KMS-11 (cell line): ENCODE measurements around the gene NINJ1.
"Not testable (repeated sequence)": the region's sequence is repeated elsewhere in the genome, so short reads cannot be mapped to it uniquely, and the experiment has no call there.

Source experiments
- H2AFZ ChIP-seq: fragments of 200-600 bp; sonication (generic); 2 replicates; pipeline ENCODE4 v1.6.1; 2016; ENCODE audit warnings: antibody characterized with exemption, mixed run types, low read depth
- H3K27ac ChIP-seq: fragments of 200-600 bp; sonication (generic); 2 replicates; pipeline ENCODE4 v1.6.1; 2016; ENCODE audit warnings: mild to moderate bottlenecking, mixed run types
- H3K27me3 ChIP-seq: fragments of 200-600 bp; sonication (generic); 2 replicates; pipeline ENCODE4 v1.6.1; 2017; ENCODE audit warnings: mild to moderate bottlenecking, low read depth, mixed run types, moderate library complexity; ENCODE audit not compliant: insufficient read depth
- H3K36me3 ChIP-seq: fragments of 200-600 bp; sonication (generic); 2 replicates; pipeline ENCODE4 v1.6.1; 2017; ENCODE audit warnings: mild to moderate bottlenecking, mixed run types; ENCODE audit not compliant: insufficient read depth
- H3K4me1 ChIP-seq: fragments of 200-600 bp; sonication (generic); 2 replicates; pipeline ENCODE4 v1.6.1; 2016; ENCODE audit warnings: mild to moderate bottlenecking, low read depth, mixed run types; ENCODE audit not compliant: poor library complexity, severe bottlenecking
- H3K4me2 ChIP-seq: fragments of 200-600 bp; sonication (generic); 2 replicates; pipeline ENCODE4 v1.7.0; 2016; ENCODE audit warnings: mild to moderate bottlenecking, mixed run types
- H3K4me3 ChIP-seq: fragments of 200-600 bp; sonication (generic); IDR thresholded peaks from 2 replicates; pipeline ENCODE4 v1.6.1; 2017; ENCODE audit warnings: low read depth, low read length, mixed read lengths; ENCODE audit not compliant: insufficient read depth
- H3K79me2 ChIP-seq: fragments of 200-600 bp; sonication (generic); 2 replicates; pipeline ENCODE4 v1.6.1; 2016; ENCODE audit warnings: low read depth, mixed run types; ENCODE audit not compliant: insufficient read depth
- H3K9ac ChIP-seq: fragments of 200-600 bp; sonication (generic); 2 replicates; pipeline ENCODE4 v1.6.1; 2016; ENCODE audit warnings: mild to moderate bottlenecking, mixed run types
- H4K20me1 ChIP-seq: fragments of 200-600 bp; sonication (generic); 2 replicates; pipeline ENCODE4 v1.6.1; 2016; ENCODE audit warnings: mild to moderate bottlenecking, mixed run types; ENCODE audit not compliant: insufficient read depth
- CTCF ChIP-seq: fragments of 200-600 bp; sonication (generic); conservative IDR thresholded peaks from 2 replicates; pipeline ENCODE4 v1.6.1; 2017; ENCODE audit warnings: low read depth, mild to moderate bottlenecking, antibody characterized with exemption, low read length, moderate library complexity, mixed read lengths

NINJ1 gene

GRCh38 chr9:93119703-93119952 lies 14.4 kb downstream of the NINJ1 start:
- Histone ChIP-seq H2AFZ (no peak overlapping the region), H4K20me1 (no peaks in the 10 kb centered on the region), H3K36me3 (no peaks in the 10 kb centered on the region), H3K27me3 (no peaks in the 10 kb centered on the region), H3K4me2 (no peak overlapping the region), H3K9ac (no peak overlapping the region), H3K79me2 (no peaks in the 10 kb centered on the region), H3K27ac (no peak overlapping the region), H3K4me3 (no peak overlapping the region), H3K4me1 (peaks cover 4% of the 10 kb centered on the region)
- no peak for TF ChIP-seq CTCF

- Histone ChIP-seq H3K79me2 (no peaks in the 10 kb centered on the region), H3K27me3 (no peaks in the 10 kb centered on the region), H3K4me1 (peaks cover 9% of the 10 kb centered on the region), H3K4me3 (no peak overlapping the region), H3K27ac (no peak overlapping the region), H3K4me2 (no peak overlapping the region), H4K20me1 (no peaks in the 10 kb centered on the region), H2AFZ (no peak overlapping the region), H3K36me3 (no peaks in the 10 kb centered on the region), H3K9ac (no peak overlapping the region)
- no peak for TF ChIP-seq CTCF
Measured at GRCh38 chr9:93118863-93119702, 15.0 kb downstream of the NINJ1 start.

GRCh38 chr9:93117924-93118862 lies 15.9 kb downstream of the NINJ1 start:
- no peak overlapping the region for H3K4me2 ChIP-seq
- no peaks in the 10 kb centered on the region for H3K27me3 ChIP-seq
- no peak overlapping the region for H3K4me3 ChIP-seq
- TF ChIP-seq CTCF, result no peak
- H3K79me2 ChIP-seq, result no peaks in the 10 kb centered on the region
- no peak overlapping the region for H3K27ac ChIP-seq
- no peak overlapping the region for H2AFZ ChIP-seq
- no peak overlapping the region for H3K9ac ChIP-seq
- H4K20me1 ChIP-seq, result no peaks in the 10 kb centered on the region
- H3K4me1 ChIP-seq, result peaks cover 18% of the 10 kb centered on the region
- no peaks in the 10 kb centered on the region for H3K36me3 ChIP-seq

DNA sequence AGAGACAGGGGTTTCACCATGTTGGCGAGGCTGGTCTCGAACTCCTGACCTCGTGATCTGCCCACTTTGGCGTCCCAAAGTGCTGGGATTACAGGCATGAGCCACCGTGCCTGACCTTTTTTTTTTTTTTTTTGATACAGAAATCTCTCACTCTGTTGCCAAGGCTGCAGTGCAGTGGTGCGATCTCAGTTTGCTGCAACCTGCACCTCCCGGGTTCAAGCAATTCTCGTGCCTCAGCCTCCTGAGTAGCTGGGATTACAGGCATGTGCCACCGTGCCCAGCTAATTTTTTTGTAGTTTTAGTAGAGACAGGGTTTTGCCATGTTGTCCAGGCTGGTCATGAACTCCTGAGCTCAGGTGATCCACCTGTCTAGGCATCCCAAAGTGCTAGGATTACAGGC lies 16.5 kb downstream of the NINJ1 start:
- not testable (repeated sequence) for H3K9ac ChIP-seq, H3K27me3 ChIP-seq, H3K4me3 ChIP-seq, H3K27ac ChIP-seq, H3K36me3 ChIP-seq, H3K4me2 ChIP-seq, H2AFZ ChIP-seq, H4K20me1 ChIP-seq, H3K79me2 ChIP-seq
- H3K4me1 ChIP-seq, result peaks cover 24% of the 10 kb centered on the region
